ENCODE data around the gene OXLD1. TPM values are rescaled to one million over a fixed set of nuclear protein-coding genes. Genes with fewer than 3 reads are reported as not detected.

The OXLD1 gene
- total RNA-seq, 1 donor from 2014 or later, result 24.7 TPM

GRCh38 chr17:81708739-81709185 lies 42.4 kb upstream of the OXLD1 start:
- H3K4me3 Mint-ChIP-seq (ENCODE audit: unreplicated experiment), result no peak overlapping the region
- H3K27ac Mint-ChIP-seq (ENCODE audit: unreplicated experiment), result peak overlapping the region; percentile 8
- no peak for DNase-seq
- no peak for TF ChIP-seq CTCF (IDR thresholded peaks at IDR 0.05; ENCODE audit: partially characterized antibody, unreplicated experiment)
- peaks cover 10% of the 10 kb centered on the region for H3K9me3 Mint-ChIP-seq (ENCODE audit: unreplicated experiment)
- H3K27me3 Mint-ChIP-seq (ENCODE audit: unreplicated experiment), result peaks cover 12% of the 10 kb centered on the region
- no peaks in the 10 kb centered on the region for H3K36me3 Mint-ChIP-seq (ENCODE audit: unreplicated experiment)
- peaks cover 10% of the 10 kb centered on the region for H3K4me1 Mint-ChIP-seq (ENCODE audit: low read depth, unreplicated experiment)

GRCh38 chr17:81707725-81708646 lies 41.6 kb upstream of the OXLD1 start:
- no peak for TF ChIP-seq CTCF (IDR thresholded peaks at IDR 0.05; ENCODE audit: partially characterized antibody, unreplicated experiment)
- Mint-ChIP-seq H3K4me1 (ENCODE audit: low read depth, unreplicated experiment) (peaks cover 10% of the 10 kb centered on the region), H3K27me3 (ENCODE audit: unreplicated experiment) (peaks cover 9% of the 10 kb centered on the region), H3K4me3 (ENCODE audit: unreplicated experiment) (no peak overlapping the region), H3K27ac (ENCODE audit: unreplicated experiment) (no peak overlapping the region), H3K9me3 (ENCODE audit: unreplicated experiment) (peaks cover 8% of the 10 kb centered on the region), H3K36me3 (ENCODE audit: unreplicated experiment) (no peaks in the 10 kb centered on the region)
- no peak for DNase-seq

GRCh38 chr17:81706757-81707624 lies 40.6 kb upstream of the OXLD1 start:
- DNase-seq, result no peak
- peaks cover 11% of the 10 kb centered on the region for H3K9me3 Mint-ChIP-seq (ENCODE audit: unreplicated experiment)
- H3K36me3 Mint-ChIP-seq (ENCODE audit: unreplicated experiment), result no peaks in the 10 kb centered on the region
- peaks cover 12% of the 10 kb centered on the region for H3K4me1 Mint-ChIP-seq (ENCODE audit: low read depth, unreplicated experiment)
- H3K27me3 Mint-ChIP-seq (ENCODE audit: unreplicated experiment), result peaks cover 5% of the 10 kb centered on the region
- no peak for TF ChIP-seq CTCF (IDR thresholded peaks at IDR 0.05; ENCODE audit: partially characterized antibody, unreplicated experiment)
- H3K27ac Mint-ChIP-seq (ENCODE audit: unreplicated experiment), result peak overlapping the region; percentile 64
- no peak overlapping the region for H3K4me3 Mint-ChIP-seq (ENCODE audit: unreplicated experiment)

GRCh38 chr17:81706232-81706611 lies 39.8 kb upstream of the OXLD1 start:
- H3K4me3 Mint-ChIP-seq (ENCODE audit: unreplicated experiment), result no peak overlapping the region
- peaks cover 12% of the 10 kb centered on the region for H3K4me1 Mint-ChIP-seq (ENCODE audit: low read depth, unreplicated experiment)
- H3K9me3 Mint-ChIP-seq (ENCODE audit: unreplicated experiment), result peaks cover 11% of the 10 kb centered on the region
- no peak for DNase-seq
- no peaks in the 10 kb centered on the region for H3K36me3 Mint-ChIP-seq (ENCODE audit: unreplicated experiment)
- H3K27ac Mint-ChIP-seq (ENCODE audit: unreplicated experiment), result no peak overlapping the region
- H3K27me3 Mint-ChIP-seq (ENCODE audit: unreplicated experiment), result peaks cover 5% of the 10 kb centered on the region
- no peak for TF ChIP-seq CTCF (IDR thresholded peaks at IDR 0.05; ENCODE audit: partially characterized antibody, unreplicated experiment)
